ENCODE measurements around the gene CAMKK1. TPM values are rescaled to one million over a fixed set of nuclear protein-coding genes. Genes with fewer than 3 reads are reported as not detected.

Gene CAMKK1
- polyA plus RNA-seq, 2 of the 4 experiments (the other 2 are of a cell fraction), result 6.9 to 14.8 TPM

GRCh38 chr17:3928406-3928805 is 35.6 kb upstream of the CAMKK1 start:
- DNase-seq (ENCODE audit: low read depth in 1 of 2, low spot score in 1 of 2) (no peak), FAIRE-seq (no peak), ATAC-seq (no peak; a peak in 2 of 6 replicates)
- WGBS (ENCODE audit: missing lambda C conversion rate), result 90% methylated on average over 15 of the region's 16 CpGs
- ChIA-PET CTCF (interaction anchor here (1.1 to 8.4 kb wide), 4 partner anchors 11 to 153 kb away, joined by 3 to 86 read pairs (median 6); partner anchors contain the start of gene P2RX1), POLR2A (no interaction called here)
- no peaks in the 10 kb centered on the region for H3K9me3 ChIP-seq
- TF ChIP-seq RCOR1 (IDR thresholded peaks at IDR 0.05; ENCODE audit: low read depth, low read length), result no peak
- TF ChIP-seq PHF8 (IDR thresholded peaks at IDR 0.05; ENCODE audit: borderline replicate concordance, low read depth), result no peak
- no peak for TF ChIP-seq ESRRA (IDR thresholded peaks at IDR 0.05; ENCODE audit: borderline replicate concordance, low read length)
- no peak for TF ChIP-seq KDM1A (IDR thresholded peaks at IDR 0.05; ENCODE audit: low read depth)
- TF ChIP-seq MAZ (IDR thresholded peaks at IDR 0.05; ENCODE audit: borderline replicate concordance, low read depth, low read length), result no peak
- TF ChIP-seq ZNF302 (CRISPR knock-in tag; IDR thresholded peaks at IDR 0.05), result no peak
- no peak for TF ChIP-seq JUNB (IDR thresholded peaks at IDR 0.05)
- no peak for TF ChIP-seq HOXA7 (CRISPR knock-in tag; IDR thresholded peaks at IDR 0.05)
- H3K4me3 ChIP-seq, result no peak overlapping the region
- no peak overlapping the region for H3K4me2 ChIP-seq
- no peaks in the 10 kb centered on the region for H3K4me1 ChIP-seq
- no peak overlapping the region for H3K27ac ChIP-seq

GRCh38 chr17:3927628-3928340 is 34.9 kb upstream of the CAMKK1 start:
- no peak overlapping the region for H3K27ac ChIP-seq
- FAIRE-seq, result no peak
- no peaks in the 10 kb centered on the region for H3K4me1 ChIP-seq
- no peaks in the 10 kb centered on the region for H3K9me3 ChIP-seq
- POLR2A ChIA-PET, result no interaction called here
- TF ChIP-seq ATOH8 (CRISPR knock-in tag; IDR thresholded peaks at IDR 0.05; ENCODE audit: low read depth) (no peak), PHF8 (IDR thresholded peaks at IDR 0.05; ENCODE audit: borderline replicate concordance, low read depth) (no peak), MAZ (IDR thresholded peaks at IDR 0.05; ENCODE audit: borderline replicate concordance, low read depth, low read length) (no peak), HES2 (IDR thresholded peaks at IDR 0.05) (no peak), JUNB (IDR thresholded peaks at IDR 0.05) (no peak), SREBF2 (IDR thresholded peaks at IDR 0.05) (no peak), USF2 (IDR thresholded peaks at IDR 0.05) (no peak), CBX2 (IDR thresholded peaks at IDR 0.05; ENCODE audit: borderline replicate concordance, low read depth) (no peak), ZNF302 (CRISPR knock-in tag; IDR thresholded peaks at IDR 0.05) (no peak), JUN (IDR thresholded peaks at IDR 0.05) (no peak), FOXS1 (CRISPR knock-in tag; IDR thresholded peaks at IDR 0.05) (no peak), ZFP36 (IDR thresholded peaks at IDR 0.05; ENCODE audit: borderline replicate concordance, partially characterized antibody) (no peak), BCL3 (IDR thresholded peaks at IDR 0.05) (no peak), CEBPB (IDR thresholded peaks at IDR 0.05) (no peak), GATA3 (IDR thresholded peaks at IDR 0.05; ENCODE audit: borderline replicate concordance) (no peak)
- no peak for ATAC-seq
- CTCF ChIA-PET, result interaction anchor here (1.1 to 8.4 kb wide), 5 partner anchors 11 to 193 kb away, joined by 4 to 86 read pairs (median 5); partner anchors contain the start of gene P2RX1
- 76% methylated on average over 13 of the region's 15 CpGs for WGBS (ENCODE audit: missing lambda C conversion rate)
- H3K4me2 ChIP-seq, result no peak overlapping the region
- no peak overlapping the region for H3K4me3 ChIP-seq
- DNase-seq (ENCODE audit: low read depth in 1 of 2, low spot score in 1 of 2), result no peak
